Psoas muscle (tissue), 8 donors: ENCODE results near the gene SLC39A9. TPM values are rescaled to one million over a fixed set of nuclear protein-coding genes. Genes with fewer than 3 reads are reported as not detected.

Experiments
- ATAC-seq, 4 donors: fragments of 200-7000 bp; cut with Tn5 transposase; one replicate each; pipeline ENCODE4 v1.9.1; 2020; ENCODE audit warnings: moderate library complexity in 3 of 4, mild to moderate bottlenecking in 2 of 4
- DNase-seq, 2 donors: peaks; one replicate each; pipeline ENCODE4 v3.0.0-alpha.2; 2020
- H3K27ac ChIP-seq: fragments of 200-600 bp; one replicate; pipeline ENCODE4 v1.8.0; 2022
- H3K27me3 ChIP-seq, 3 donors: fragments of 200-600 bp in 1 of 3; one replicate each; pipeline versions ENCODE4 v1.6.1 to v1.8.0; 2013 to 2022; ENCODE audit warnings: low read length in 2 of 3, mild to moderate bottlenecking in 2 of 3, moderate library complexity in 1 of 3; ENCODE audit not compliant: insufficient read depth in 3 of 3
- H3K36me3 ChIP-seq, 2 donors: fragments of 200-600 bp in 1 of 2; one replicate each; pipeline versions ENCODE4 v1.6.1 to v1.8.0; 2013 to 2022; ENCODE audit warnings: low read depth in 1 of 2, mild to moderate bottlenecking in 1 of 2, moderate library complexity in 1 of 2; ENCODE audit not compliant: insufficient read depth in 1 of 2
- H3K4me1 ChIP-seq: fragments of 200-600 bp; one replicate; pipeline ENCODE4 v1.8.0; 2022
- H3K4me3 ChIP-seq: fragments of 200-600 bp; one replicate; pipeline ENCODE4 v1.8.0; 2022; ENCODE audit warnings: mild to moderate bottlenecking
- H3K9me3 ChIP-seq: fragments of 200-600 bp; one replicate; pipeline ENCODE4 v1.8.0; 2022
- WGBS, 3 donors: extraction: QIAGEN DNeasy Blood & Tissue Kit; methylation state at CpG; one replicate each; pipeline versions ENCODE4 v1.1.6 to v1.1.7; 2013; 5-methylcytosine and 5-hydroxymethylcytosine counted together
- intact Hi-C, 2 donors: fragments of 100-400 bp; cut with DNase I; formaldehyde crosslinking; loops; one replicate each; pipeline versions ENCODE4 v1.11.0 to v1.14.2; 2022
- polyA plus RNA-seq, 3 donors: library from polyadenylated mRNA; stranded (reverse); fragments of 200-250 nt; gene quantifications; one replicate each; pipeline ENCODE4 v1.2.3, GENCODE V29; 2013
- total RNA-seq, 4 donors: library from RNA; stranded (reverse); fragmentation: NEBNext Ultra II Directional in 2 of 4; extraction: Animal tissue kit (Norgen Biotek cat#: 25700) in 2 of 4; gene quantifications; one replicate each; pipeline versions ENCODE4 v1.2.1 to v1.2.4, GENCODE V29; 2021 to 2023
- TF ChIP-seq, protein P1 (sequence below): fragments of 200-600 bp; IDR thresholded peaks from one replicate; pipeline ENCODE4 v1.8.0; 2022; ENCODE audit warnings: antibody characterized with exemption
- donor health status: healthy with polysubstance abuse.
- donor health status: DM: no; HTN: no; CAD: no; lungs with moderate emphysema.
- donor health status: Bipolar disorder and iron deficiency.
- donor health status: healthy.
- donor health status: DM: yes; HTN: yes; CAD: no.
- donor health status: DM: no; HTN: no; CAD: no.
- donor health status: DM: no; HTN: no; CAD: no.
- donor health status: DM: yes; HTN: yes; CAD: no.

SLC39A9 gene
- total and polyA plus RNA-seq, 7 donors, result 6.1 to 19.8 (median 16.0) TPM

GRCh38 chr14:69506241-69506595 is 107.7 kb downstream of the SLC39A9 start:
- no peak overlapping the region for H3K27ac ChIP-seq
- no peaks in the 10 kb centered on the region for H3K36me3 ChIP-seq
- TF ChIP-seq, protein P1, sequence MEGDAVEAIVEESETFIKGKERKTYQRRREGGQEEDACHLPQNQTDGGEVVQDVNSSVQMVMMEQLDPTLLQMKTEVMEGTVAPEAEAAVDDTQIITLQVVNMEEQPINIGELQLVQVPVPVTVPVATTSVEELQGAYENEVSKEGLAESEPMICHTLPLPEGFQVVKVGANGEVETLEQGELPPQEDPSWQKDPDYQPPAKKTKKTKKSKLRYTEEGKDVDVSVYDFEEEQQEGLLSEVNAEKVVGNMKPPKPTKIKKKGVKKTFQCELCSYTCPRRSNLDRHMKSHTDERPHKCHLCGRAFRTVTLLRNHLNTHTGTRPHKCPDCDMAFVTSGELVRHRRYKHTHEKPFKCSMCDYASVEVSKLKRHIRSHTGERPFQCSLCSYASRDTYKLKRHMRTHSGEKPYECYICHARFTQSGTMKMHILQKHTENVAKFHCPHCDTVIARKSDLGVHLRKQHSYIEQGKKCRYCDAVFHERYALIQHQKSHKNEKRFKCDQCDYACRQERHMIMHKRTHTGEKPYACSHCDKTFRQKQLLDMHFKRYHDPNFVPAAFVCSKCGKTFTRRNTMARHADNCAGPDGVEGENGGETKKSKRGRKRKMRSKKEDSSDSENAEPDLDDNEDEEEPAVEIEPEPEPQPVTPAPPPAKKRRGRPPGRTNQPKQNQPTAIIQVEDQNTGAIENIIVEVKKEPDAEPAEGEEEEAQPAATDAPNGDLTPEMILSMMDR, result no peak
- no peak for DNase-seq
- no peaks in the 10 kb centered on the region for H3K9me3 ChIP-seq
- no peaks in the 10 kb centered on the region for H3K27me3 ChIP-seq
- H3K4me3 ChIP-seq, result no peak overlapping the region
- WGBS, 3 donors, result 82 to 83% (median 82%) methylated on average over 1 of the region's 1 CpG
- intact Hi-C loops, result no loop called here
- no peak for ATAC-seq
- peaks cover 14% of the 10 kb centered on the region for H3K4me1 ChIP-seq

Other genes starting within 250 kb of the SLC39A9 start
- gene DCAF5, start 245.6 kb upstream of the SLC39A9 start, total RNA-seq, result 10 to 100 TPM; 74.3 to 86.3 (median 78.7) TPM
- 10 to 100 TPM in 2 of 3 donors, 1 to 10 TPM in 1; 9.1 to 74.7 (median 24.4) TPM for gene DCAF5, start 245.6 kb upstream of the SLC39A9 start, polyA plus RNA-seq
- gene EXD2, start 207.2 kb upstream of the SLC39A9 start, total RNA-seq, result 10 to 100 TPM; 12.6 to 17.3 (median 13.6) TPM
- 10 to 100 TPM in 2 of 3 donors, 1 to 10 TPM in 1; 6.8 to 12.5 (median 10.1) TPM for gene EXD2, start 207.2 kb upstream of the SLC39A9 start, polyA plus RNA-seq
- gene GALNT16, start 138.5 kb upstream of the SLC39A9 start, total RNA-seq, result 1 to 10 TPM; 1.7 to 2.6 (median 2.4) TPM
- 1 to 10 TPM in 1 of 3 donors, under 1 TPM in 2; 0.83 to 1.4 (median 0.95) TPM for gene GALNT16, start 138.5 kb upstream of the SLC39A9 start, polyA plus RNA-seq
- 100 to 1,000 TPM in 2 of 4 donors, 10 to 100 TPM in 2; 86.2 to 115 (median 103) TPM for gene ERH, start 393 bp upstream of the SLC39A9 start, total RNA-seq
- gene ERH, start 393 bp upstream of the SLC39A9 start, polyA plus RNA-seq, result 100 to 1,000 TPM in 2 of 3 donors, 10 to 100 TPM in 1; 76.9 to 130 (median 111) TPM
- gene PLEKHD1, start 86.0 kb downstream of the SLC39A9 start, total RNA-seq, result under 1 TPM in 3 of 4 donors, not detected in 1; 0.04 to 0.69 (median 0.08) TPM
- under 1 TPM; 0.01 to 0.04 (median 0.03) TPM for gene PLEKHD1, start 86.0 kb downstream of the SLC39A9 start, polyA plus RNA-seq
- gene CCDC177, start 176.2 kb downstream of the SLC39A9 start, total RNA-seq, result not detected
- not detected for gene CCDC177, start 176.2 kb downstream of the SLC39A9 start, polyA plus RNA-seq
- gene SUSD6, start 212.9 kb downstream of the SLC39A9 start, total RNA-seq, result 10 to 100 TPM; 14.9 to 23.4 (median 22.4) TPM
- gene SUSD6, start 212.9 kb downstream of the SLC39A9 start, polyA plus RNA-seq, result 10 to 100 TPM in 2 of 3 donors, 1 to 10 TPM in 1; 6.9 to 13.3 (median 11.7) TPM